NAMALWA (cell line): ENCODE results near the gene UBALD1.
"Not testable (repeated sequence)": the region's sequence is repeated elsewhere in the genome, so short reads cannot be mapped to it uniquely, and the experiment has no call there.

ENCODE experiments used
- DNase-seq: peaks from one replicate; pipeline ENCODE4 v3.0.0-alpha.2; 2015; ENCODE audit warnings: low spot score

Gene UBALD1

GRCh38 chr16:4597174-4597573 is 17.5 kb downstream of the UBALD1 start:
- no peak for DNase-seq

- DNase-seq = no peak
Measured at GRCh38 chr16:4594433-4595410, 20.0 kb downstream of the UBALD1 start.

- DNase-seq = no peak
Measured at GRCh38 chr16:4593086-4593485, 21.6 kb downstream of the UBALD1 start.

GRCh38 chr16:4591706-4592470 is 22.8 kb downstream of the UBALD1 start:
- DNase-seq = no peak

- no peak for DNase-seq
Measured at GRCh38 chr16:4591191-4591590, 23.5 kb downstream of the UBALD1 start.

GRCh38 chr16:4588961-4589360 is 25.7 kb downstream of the UBALD1 start:
- no peak for DNase-seq

- no peak for DNase-seq
Measured at GRCh38 chr16:4588386-4588785, 26.3 kb downstream of the UBALD1 start.

- DNase-seq = no peak
Measured at GRCh38 chr16:4586291-4586690, 28.4 kb downstream of the UBALD1 start.

- no peak for DNase-seq
Measured at GRCh38 chr16:4583906-4584305, 30.8 kb downstream of the UBALD1 start.

- DNase-seq = no peak
Measured at GRCh38 chr16:4580250-4580649, 34.4 kb downstream of the UBALD1 start.

- DNase-seq = no peak
Measured at GRCh38 chr16:4578961-4579530, 35.6 kb downstream of the UBALD1 start.

GRCh38 chr16:4576008-4576407 is 38.7 kb downstream of the UBALD1 start:
- no peak for DNase-seq

- DNase-seq = no peak
Measured at GRCh38 chr16:4574919-4575705, 39.6 kb downstream of the UBALD1 start.

- not testable (repeated sequence) for DNase-seq
Measured at GRCh38 chr16:4573926-4574325, 40.8 kb downstream of the UBALD1 start.

GRCh38 chr16:4572715-4573114 is 42.0 kb downstream of the UBALD1 start:
- no peak for DNase-seq

GRCh38 chr16:4570688-4571321 is 43.9 kb downstream of the UBALD1 start:
- DNase-seq = no peak

GRCh38 chr16:4570086-4570485 is 44.6 kb downstream of the UBALD1 start:
- no peak for DNase-seq

- DNase-seq = no peak
Measured at GRCh38 chr16:4566144-4566543, 48.5 kb downstream of the UBALD1 start.

GRCh38 chr16:4564661-4565267 is 49.9 kb downstream of the UBALD1 start:
- no peak for DNase-seq

GRCh38 chr16:4561596-4561995 is 53.1 kb downstream of the UBALD1 start:
- no peak for DNase-seq
